DMS53 treated with DMSO at 0.1 percent for 48 hours (cell line): ENCODE data around the gene NPY.

Source experiments
- DNase-seq: peaks from one replicate; lab custom pipeline; 2025; ENCODE audit not compliant: unreplicated experiment; lab: John Stamatoyannopoulos, UW

The NPY gene

GRCh38 chr7:24312588-24312987 is 28.6 kb downstream of the NPY start:
- no peak for DNase-seq

DNA sequence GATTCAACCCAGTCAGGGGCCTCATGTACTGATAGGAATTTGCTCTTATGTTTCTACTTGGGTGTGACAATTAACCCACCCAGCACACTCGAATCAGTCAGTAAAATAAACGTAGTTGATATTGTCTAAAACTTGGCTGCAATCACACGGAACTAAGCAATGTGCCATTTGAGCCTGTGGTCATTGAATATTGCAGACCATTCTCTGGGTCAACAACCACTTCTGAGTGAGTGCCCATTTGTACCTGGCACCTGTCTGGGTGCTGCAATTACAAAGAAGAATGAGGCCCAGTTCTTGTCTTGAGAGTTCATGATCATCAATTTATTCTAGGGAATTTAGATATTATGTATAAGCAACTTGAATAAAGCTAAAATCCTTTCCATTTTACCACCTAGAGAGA is 29.8 kb downstream of the NPY start:
- no peak for DNase-seq

GRCh38 chr7:24316340-24316739 is 32.4 kb downstream of the NPY start:
- no peak for DNase-seq

GRCh38 chr7:24318326-24318725 is 34.3 kb downstream of the NPY start:
- DNase-seq: no peak

DNA sequence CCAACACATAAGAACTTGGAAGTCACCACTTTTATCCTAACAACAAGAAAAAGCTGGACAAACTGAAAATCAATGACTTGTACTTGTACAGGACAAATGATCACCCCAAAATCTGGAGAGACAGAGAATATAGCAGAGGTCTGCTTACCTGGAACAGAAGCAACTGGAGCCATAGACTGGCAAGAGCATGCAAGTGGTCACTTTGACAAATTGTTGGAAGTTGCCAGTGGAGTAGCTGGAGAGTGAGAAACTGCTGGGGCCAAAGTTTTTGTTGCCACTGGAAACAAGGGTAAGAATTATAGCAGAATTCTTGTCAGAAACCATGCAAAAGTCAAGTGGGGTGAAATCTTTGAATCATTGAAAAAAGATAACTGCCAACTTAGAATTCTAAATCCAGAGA is 35.2 kb downstream of the NPY start:
- DNase-seq: no peak

GRCh38 chr7:24323961-24324480 is 40.0 kb downstream of the NPY start:
- DNase-seq: no peak

GRCh38 chr7:24325708-24326107 is 41.7 kb downstream of the NPY start:
- no peak for DNase-seq

GRCh38 chr7:24328050-24328449 is 44.1 kb downstream of the NPY start:
- no peak for DNase-seq

- DNase-seq: no peak
These were observed 44.9 kb downstream of the NPY start for GRCh38 chr7:24328894-24329293.

DNA sequence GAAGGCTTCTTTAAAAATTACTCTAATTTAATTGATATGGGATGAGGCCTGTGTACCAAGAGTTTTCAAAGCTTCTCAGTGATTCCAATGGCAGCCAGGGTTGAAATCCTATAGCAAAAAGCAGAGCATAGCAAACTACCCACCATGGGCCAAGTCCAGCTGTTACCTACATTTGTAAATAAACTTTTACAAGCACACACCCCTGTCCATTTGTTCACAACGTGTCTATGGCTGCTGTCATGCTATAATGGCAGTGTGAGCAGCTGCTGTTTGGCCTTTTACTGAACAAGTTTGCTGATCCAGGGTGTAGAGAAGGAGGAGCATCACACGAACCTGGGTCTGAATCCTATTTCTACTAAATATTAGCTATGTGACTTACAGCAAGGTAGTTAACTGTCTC is 50.0 kb downstream of the NPY start:
- DNase-seq: no peak

DNA sequence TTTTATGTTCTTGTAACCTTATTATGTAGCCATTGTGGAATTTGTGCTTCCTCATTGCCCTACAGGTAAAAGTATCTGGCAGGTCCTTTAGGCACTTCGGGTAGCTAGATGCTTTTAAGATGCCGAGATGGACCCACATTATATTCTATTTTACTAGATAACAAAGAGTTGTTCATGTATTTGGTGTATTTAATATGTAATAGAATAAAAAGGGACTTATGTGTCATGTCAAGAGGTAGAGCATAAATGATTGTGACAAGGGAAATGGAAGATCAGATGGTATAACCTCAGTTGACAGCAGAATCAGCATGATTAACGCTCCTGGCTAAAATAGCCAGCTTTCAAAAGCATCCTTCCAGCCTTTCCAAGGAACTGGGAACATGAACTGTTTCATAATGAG is 50.6 kb downstream of the NPY start:
- DNase-seq: no peak

- DNase-seq: no peak
These were observed 52.5 kb downstream of the NPY start for GRCh38 chr7:24336461-24336860.

- DNase-seq: no peak
These were observed 53.2 kb downstream of the NPY start for GRCh38 chr7:24337180-24337579.

- no peak for DNase-seq
These were observed 55.6 kb downstream of the NPY start for GRCh38 chr7:24339575-24339974.

- DNase-seq: no peak
These were observed 56.7 kb downstream of the NPY start for GRCh38 chr7:24340727-24341126.
